H1 (cell line): ENCODE data around the gene ARAP2. TPM values are rescaled to one million over a fixed set of nuclear protein-coding genes. Genes with fewer than 3 reads are reported as not detected.

Experiments
- CBX5 ChIP-seq: fragments of 300-800, 300-1000 bp; sonication (generic); IDR thresholded peaks from 2 replicates; pipeline ENCODE4 v1.7.1; 2016; ENCODE audit warnings: antibody characterized with exemption, low read length, low read depth
- CHD1 ChIP-seq: IDR thresholded peaks from 2 replicates; pipeline ENCODE4 v1.6.1; 2012; ENCODE audit warnings: low read depth, low read length, improper control_type of control experiment
- CHD7 ChIP-seq: fragments of 300-600 bp; sonication (generic); IDR thresholded peaks from 2 replicates; pipeline ENCODE4 v1.7.1; 2012; ENCODE audit warnings: low read length, moderate library complexity, mild to moderate bottlenecking, inconsistent platforms; ENCODE audit not compliant: insufficient replicate concordance
- GABPA ChIP-seq: IDR thresholded peaks from 2 replicates; pipeline ENCODE4 v1.6.1; 2011; ENCODE audit warnings: mild to moderate bottlenecking, low read length, moderate library complexity, borderline replicate concordance; ENCODE audit not compliant: insufficient read depth
- HDAC6 ChIP-seq: IDR thresholded peaks from one replicate; pipeline ENCODE4 v1.7.1; 2012; ENCODE audit warnings: low read depth, mild to moderate bottlenecking, inconsistent platforms, low read length, moderate library complexity
- MAFK ChIP-seq: IDR thresholded peaks from 2 replicates; pipeline ENCODE4 v1.6.1; 2012; ENCODE audit warnings: low read depth, mild to moderate bottlenecking, improper control_type of control experiment, low read length
- POU5F1 ChIP-seq: IDR thresholded peaks from 2 replicates; pipeline ENCODE4 v1.6.1; 2011; ENCODE audit warnings: low read depth, mild to moderate bottlenecking, low read length, moderate library complexity
- ZNF274 ChIP-seq: IDR thresholded peaks from 2 replicates; pipeline ENCODE4 v1.7.0; 2012; ENCODE audit warnings: low read length, borderline replicate concordance; ENCODE audit errors: extremely low read depth
- polyA plus RNA-seq, 7 experiments: library from polyadenylated mRNA; depleted of rRNA in 3 of 7; stranded (reverse) in 5 of 7; unstranded in 2 of 7; fragments of >200 nt in 5 of 7; fragments of 200-250 nt in 2 of 7; gene quantifications; 1 replicate in 5 of 7; 2 replicates in 1 of 7; 4 replicates in 1 of 7; pipeline versions ENCODE4 v1.2.1 to v1.2.3, GENCODE V29; 2011 to 2013; ENCODE audit warnings: missing spikeins in 2 of 7, mixed read lengths in 2 of 7
- total RNA-seq: library from RNA; stranded (reverse); fragmentation: NEBNext Ultra II Directional; extraction: Animal tissue kit (Norgen Biotek cat#: 25700); gene quantifications from 2 replicates; pipeline ENCODE4 v1.2.1, GENCODE V29; 2021

ARAP2 gene
- total and polyA plus RNA-seq, 2 of the 8 experiments (the other 6 are each of a cell fraction or from before 2014, with no cell fraction given) = 0.15 to 2.3 TPM

- no peak for TF ChIP-seq CHD7
- TF ChIP-seq CBX5 = no peak
- no peak for TF ChIP-seq POU5F1
- no peak for TF ChIP-seq MAFK
- TF ChIP-seq CHD1 = no peak
- no peak for TF ChIP-seq HDAC6
- no peak for TF ChIP-seq ZNF274
- no peak for TF ChIP-seq GABPA
- TF ChIP-seq, all 59 proteins: peak for 0
Observed at GRCh38 chr4:36214735-36215485, 29.4 kb downstream of the ARAP2 start (continued).
